Fibroblast of lung (primary cell): ENCODE measurements around the gene AKAP8.

ENCODE experiments used
- CTCF ChIP-seq, 2 donors: IDR thresholded peaks in 1 of 2; conservative IDR thresholded peaks in 1 of 2; 1 replicate in 1 of 2; 2 replicates in 1 of 2; pipeline ENCODE4 v1.5.1; 2011 to 2012; ENCODE audit warnings: low read length in 2 of 2, control low read depth in 1 of 2, inconsistent platforms in 1 of 2, low read depth in 1 of 2, mild to moderate bottlenecking in 1 of 2
- EZH2 ChIP-seq: IDR thresholded peaks from 2 replicates; pipeline ENCODE4 v1.5.1; 2012; ENCODE audit warnings: low read length, control low read depth, mild to moderate bottlenecking; ENCODE audit errors: missing control alignments

GRCh38 chr19:15369594-15369891 lies 10.0 kb downstream of the AKAP8 start:
- no peak for TF ChIP-seq CTCF (conservative IDR thresholded peaks at IDR 0.05 in 1 of 2, IDR thresholded peaks at IDR 0.05 in 1 of 2; ENCODE audit: low read depth in 1 of 2, low read length in 2 of 2)
- no peak for TF ChIP-seq EZH2
